HG02610 (cell line): Measurements from ENCODE around the gene SLC25A21.
"Not testable (repeated sequence)": the region's sequence is repeated elsewhere in the genome, so short reads cannot be mapped to it uniquely, and the experiment has no call there.

ENCODE experiments used
- ATAC-seq: cut with Tn5 transposase; IDR thresholded peaks from one replicate; pipeline ENCODE4 v1.9.1; 2021; ENCODE audit warnings: mild to moderate bottlenecking, moderate library complexity; ENCODE audit not compliant: unreplicated experiment

The SLC25A21 gene

DNA sequence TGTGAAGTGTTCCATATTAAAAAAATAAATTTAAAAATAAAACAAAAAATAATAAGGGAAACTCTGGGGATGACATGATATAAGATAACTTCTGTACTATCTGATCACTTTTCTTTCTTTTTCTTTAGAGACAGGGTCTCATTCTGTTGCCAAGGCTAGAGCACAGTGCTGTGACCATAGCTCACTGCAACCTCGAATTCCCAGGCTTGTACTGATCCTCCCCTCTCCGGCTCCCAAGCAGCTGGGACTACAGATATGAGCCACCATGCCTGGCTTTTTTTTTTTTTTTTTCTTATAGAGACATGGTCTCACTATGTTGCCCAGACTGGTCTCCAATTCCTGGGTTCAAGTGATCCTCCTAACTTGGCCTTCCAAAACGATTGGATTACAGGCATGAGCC lies 14.9 kb upstream of the SLC25A21 start:
- ATAC-seq = no peak

DNA sequence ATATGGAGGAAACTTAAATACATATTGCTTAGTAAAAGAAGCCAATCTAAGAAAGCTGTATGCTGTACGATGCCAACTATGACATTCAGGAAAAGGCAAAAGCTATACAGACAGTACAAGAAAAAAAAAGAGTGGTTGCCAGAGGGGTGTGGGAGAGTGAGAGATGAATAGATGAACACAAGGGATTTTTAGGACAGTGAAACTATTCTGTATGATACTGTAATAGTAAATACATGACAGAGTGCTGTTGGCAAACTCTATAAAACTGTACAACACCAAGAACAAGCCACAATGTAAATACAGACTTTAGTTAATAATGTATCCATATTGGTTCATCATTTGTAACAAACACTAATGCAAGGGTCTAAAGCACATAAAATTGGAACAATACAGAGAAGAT lies 14.5 kb upstream of the SLC25A21 start:
- ATAC-seq = no peak

DNA sequence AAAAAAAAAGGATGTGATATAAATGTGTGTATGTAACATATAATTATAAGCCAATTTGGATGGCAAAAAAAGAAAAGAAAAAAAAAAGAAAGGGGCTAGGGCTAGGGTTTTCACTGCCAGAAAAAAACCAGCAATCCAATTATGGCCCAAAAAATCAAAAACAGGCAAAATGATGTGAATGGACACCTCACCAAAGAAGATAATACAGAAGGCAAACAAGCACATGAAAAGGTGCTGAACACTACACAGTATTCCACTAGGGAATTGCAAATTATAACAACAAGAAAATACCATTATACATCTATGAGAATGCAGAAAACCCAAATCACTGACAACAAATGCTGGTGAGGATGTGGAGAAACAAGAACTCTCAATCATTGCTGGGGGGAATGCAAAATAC lies 13.3 kb upstream of the SLC25A21 start:
- ATAC-seq = no peak

DNA sequence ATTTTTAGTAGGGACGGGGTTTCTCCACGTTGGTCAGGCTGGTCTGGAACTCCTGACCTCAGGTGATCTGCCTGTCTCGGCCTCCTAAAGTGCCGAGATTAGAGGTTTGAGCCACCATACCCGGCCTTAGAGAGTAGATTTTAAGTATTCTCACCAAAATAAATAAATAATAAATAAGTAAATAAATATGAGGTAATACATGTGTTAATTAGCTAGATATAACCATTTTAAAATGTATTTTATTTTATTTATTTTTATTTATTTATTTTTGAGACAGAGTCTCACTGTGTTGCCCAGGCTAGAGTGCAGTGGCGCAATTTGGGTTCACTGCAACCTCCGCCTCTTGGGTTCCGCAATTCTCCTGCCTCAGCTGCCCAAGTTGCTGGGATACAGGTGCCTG lies 12.1 kb upstream of the SLC25A21 start:
- not testable (repeated sequence) for ATAC-seq

DNA sequence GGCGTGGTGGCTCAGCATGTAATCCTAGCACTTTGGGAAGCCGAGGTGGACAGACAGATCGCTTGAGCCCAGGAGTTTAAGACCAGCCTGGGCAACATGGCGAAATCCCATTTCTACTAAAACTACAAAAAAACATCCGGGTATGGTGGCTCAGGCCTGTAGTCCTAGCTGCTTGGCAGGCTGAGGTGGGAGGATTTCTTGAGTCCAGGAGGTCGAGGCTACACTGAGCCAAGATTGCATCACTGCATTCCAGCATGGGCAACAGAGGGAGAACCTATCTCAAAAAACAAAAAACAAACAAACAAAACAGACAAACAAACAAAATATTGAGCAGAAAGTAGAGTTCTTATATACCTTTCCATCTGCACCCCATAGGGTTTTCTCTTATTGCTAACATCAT lies 9.0 kb upstream of the SLC25A21 start:
- no peak for ATAC-seq

DNA sequence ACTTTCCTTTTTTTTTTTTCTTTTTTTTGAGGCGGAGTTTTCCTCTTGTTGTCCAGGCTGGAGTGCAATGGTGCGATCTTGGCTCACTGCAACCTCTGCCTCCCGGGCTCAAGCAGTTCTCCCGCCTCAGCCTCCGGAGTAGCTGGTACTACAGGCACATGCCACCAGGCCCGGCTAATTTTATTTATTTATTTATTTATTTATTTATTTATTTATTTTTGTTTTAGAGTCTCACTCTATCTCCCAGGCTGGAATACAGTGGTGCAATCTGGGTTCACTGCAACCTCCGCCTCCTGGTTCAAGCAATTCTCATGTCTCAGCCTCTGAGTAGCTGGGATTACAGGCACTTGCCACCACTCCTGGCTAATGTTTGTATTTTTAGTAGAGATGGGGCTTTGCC lies 8.5 kb upstream of the SLC25A21 start:
- not testable (repeated sequence) for ATAC-seq

DNA sequence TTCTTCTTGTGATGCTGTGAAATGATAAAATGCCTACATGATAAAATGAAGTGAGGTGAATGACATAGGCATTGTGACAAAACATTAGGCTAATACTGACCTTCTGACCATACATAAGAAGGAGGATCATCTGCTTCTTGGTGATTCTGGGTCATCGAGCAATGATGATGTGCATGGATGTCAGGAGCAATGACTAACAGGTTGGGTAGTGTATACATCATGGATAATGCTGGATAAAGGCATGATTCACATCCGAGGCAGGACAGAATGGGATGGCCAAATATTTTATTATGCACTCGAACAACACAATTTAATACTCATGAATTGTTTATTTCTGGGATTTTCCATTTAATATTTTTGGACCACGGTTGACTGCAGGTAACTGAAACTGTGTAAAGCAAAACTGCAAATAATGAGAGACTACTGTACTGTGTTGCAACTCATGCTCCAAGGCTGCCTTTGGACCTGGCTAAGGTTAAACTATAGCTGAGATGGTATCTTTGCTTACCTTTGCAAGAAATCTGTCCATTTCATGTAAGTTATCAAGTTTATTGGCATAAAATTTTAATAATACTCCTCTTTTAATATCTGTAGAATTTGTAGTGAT lies 7.6 kb upstream of the SLC25A21 start:
- no peak for ATAC-seq

DNA sequence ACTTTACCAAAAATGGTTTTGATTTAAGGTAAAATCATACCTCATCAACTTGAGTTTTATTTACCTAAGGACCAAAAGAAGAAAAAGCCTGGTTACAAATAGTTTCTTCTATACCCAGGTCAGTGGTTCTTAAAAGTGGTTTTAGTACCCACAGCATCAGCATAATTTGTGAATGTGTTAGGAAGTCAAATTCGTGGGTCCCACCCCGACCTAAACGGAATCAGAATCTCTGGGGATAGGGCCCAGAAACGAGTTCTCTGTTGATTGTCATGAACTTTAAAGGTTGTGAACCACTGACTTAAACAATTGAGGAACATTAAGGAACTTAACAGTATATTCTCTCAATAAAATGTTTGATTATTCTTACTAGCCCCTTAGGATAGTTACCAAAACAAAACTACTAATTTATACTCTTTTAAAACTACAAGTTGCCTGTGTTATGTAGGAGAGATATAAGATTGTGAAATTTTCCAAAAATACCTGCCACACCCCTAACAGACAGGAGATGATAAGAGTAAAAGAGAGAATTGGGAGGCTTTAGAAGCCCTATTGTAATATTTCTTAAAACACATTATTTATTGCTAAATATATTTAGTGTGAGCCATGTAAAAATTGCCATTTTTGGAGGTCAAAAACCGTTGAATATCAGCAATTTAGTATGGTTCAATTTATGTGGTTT lies 669 bp upstream of the SLC25A21 start:
- no peak for ATAC-seq

DNA sequence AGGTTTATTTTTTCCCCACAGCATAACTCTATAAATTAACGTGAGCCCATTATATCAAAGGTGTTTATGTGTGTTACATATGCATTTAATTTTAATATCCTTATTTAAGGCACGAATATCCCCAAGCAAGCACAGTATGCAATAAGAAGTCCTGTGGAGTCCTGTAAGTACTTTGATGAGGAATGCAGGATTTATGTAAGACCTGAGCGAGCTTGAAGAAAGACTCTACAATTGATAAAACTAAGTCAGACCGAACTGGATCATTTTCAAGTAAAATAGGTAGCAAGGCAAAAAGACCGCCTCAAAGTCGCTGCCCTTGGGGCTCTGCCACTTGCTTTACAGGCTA lies 755 bp downstream of the SLC25A21 start:
- no peak for ATAC-seq

DNA sequence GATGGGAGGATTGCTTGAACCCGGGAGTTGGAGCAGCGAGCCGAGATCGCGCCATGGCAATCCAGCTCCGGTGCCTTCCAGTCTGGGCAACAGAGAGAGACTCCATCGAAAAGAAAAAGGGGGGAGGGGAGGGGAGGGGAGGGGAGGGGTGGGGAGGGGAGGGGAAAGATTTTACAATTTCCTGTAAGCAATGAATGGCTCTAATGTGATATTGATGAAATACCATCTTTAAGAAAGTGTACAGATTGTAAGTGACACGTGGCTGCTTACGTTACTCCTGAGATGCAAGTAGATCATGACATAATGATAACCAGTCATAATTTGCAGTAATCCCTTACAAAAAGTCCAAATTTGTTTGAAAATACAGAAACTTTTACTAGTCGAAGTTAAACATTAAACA lies 1.4 kb downstream of the SLC25A21 start:
- no peak for ATAC-seq

DNA sequence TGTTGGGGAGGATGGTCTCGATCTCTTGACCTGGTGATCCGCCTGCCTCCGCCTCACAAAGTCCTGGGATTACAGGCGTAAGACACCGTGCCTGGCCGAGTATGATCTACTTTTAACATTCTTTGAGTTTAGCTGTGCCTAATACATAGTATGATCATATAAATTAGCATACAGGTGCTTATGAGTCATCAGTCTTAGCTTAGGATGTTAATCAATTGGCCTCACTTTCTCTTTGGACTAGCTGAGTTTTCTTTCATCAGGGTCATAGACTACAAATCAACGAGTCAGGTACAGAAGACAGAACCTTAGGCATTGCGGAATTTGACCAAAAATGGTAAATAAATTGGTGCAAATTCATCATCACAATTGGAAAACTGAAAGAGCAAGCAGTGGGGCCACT lies 2.2 kb downstream of the SLC25A21 start:
- ATAC-seq = no peak

DNA sequence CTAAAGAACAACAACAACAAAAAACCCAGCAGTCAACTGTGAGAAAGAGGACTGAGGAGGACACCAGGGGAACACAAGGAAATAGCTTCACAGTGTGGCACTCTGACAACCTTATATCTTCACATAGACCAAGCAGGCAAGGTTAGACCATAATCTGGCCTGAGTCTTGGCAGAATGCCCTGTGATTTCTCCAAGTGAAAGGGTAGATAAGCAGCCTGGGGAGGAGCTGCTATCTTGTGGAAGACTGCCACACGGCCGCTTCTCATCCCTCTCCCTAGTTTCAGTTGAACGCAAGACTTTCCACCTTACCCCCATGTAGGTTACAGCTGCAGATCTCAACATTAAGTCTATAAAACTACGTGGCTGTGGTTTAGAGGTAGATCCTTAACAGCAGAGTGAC lies 3.7 kb downstream of the SLC25A21 start:
- ATAC-seq = no peak

DNA sequence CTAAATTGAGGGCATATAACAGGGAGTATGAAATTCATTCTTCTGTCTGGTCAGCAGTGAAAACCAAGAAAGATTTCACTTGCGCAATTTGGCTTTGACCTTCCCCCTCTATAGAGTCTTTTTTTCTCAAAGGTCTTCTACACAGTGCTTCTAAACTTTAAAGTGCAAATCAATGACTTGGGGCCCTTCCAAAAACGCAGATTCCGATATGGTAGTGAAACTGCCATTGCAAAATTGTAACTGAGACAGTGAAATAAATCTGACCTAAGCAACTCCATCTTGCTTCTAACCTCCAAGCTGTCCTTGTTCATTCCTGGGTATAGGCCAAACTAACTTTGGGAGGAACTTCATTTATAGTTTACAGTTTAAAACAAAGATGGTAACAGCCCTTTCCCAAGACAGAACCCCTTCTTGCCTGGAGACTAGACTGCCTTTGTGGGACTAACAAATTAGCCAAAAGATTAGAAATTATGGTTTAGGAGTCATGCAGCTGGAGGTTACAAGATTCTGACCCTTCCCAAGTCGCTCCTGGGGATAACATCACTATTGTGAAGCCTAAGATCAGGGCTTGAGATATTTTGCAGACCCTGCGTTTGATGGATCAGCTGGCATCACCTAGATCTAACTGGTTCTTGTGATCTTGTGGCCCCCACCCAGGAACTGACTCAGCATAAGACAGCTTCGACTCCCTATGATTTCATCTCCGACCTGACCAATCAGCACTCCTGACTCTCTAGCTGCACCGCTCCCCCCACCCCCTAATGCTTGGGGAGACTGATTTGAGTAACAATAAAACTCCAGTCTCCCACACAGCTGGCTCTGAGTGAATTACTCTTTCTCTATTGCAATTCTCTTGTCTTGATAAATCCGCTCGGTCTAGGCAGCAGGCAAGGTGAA lies 5.0 kb downstream of the SLC25A21 start:
- ATAC-seq = no peak

DNA sequence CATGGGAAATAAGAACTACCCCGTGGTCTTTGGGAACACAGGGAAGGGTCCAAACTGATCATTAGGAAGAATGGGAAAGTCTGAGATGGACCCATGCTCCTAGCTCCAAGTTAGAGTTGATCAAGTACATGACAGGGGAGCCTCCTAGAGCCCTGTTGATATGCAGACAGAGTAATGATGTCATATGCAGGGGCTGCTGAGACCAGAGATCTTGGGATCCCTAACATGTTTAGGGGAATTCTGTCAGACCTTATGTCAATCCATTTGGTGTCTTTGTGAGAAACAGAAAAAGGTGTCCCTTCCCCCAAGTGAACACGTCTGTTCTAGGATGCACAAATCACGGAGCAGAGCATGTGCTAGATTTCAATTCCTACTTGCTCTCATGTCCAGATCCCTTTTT lies 6.6 kb downstream of the SLC25A21 start:
- no peak for ATAC-seq

DNA sequence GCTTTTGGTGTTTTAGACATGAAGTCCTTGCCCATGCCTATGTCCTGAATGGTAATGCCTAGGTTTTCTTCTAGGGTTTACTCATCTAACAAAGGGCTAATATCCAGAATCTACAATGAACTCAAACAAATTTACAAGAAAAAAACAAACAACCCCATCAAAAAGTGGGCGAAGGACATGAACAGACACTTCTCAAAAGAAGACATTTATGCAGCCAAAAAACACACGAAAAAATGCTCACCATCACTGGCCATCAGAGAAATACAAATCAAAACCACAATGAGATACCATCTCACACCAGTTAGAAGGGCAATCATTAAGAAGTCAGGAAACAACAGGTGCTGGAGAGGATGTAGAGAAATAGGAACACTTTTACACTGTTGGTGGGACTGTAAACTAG lies 10.1 kb downstream of the SLC25A21 start:
- not testable (repeated sequence) for ATAC-seq

DNA sequence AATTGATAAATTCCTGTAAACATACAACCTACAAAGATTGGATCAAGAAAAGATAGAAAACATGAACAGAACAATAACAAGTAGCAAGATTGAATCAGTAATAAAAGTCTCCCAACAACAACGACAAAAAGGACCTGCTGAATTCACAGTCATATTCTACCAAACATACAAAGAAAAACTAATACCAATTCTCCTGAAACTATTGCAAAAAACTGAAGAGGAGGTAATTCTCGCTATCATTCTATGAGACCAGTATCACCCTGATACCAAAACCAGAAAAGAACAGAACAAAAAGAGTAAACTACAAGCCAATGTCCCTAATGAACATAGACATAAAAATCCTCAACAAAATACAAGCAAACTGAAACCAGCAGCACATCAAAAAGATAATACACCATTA lies 14.4 kb downstream of the SLC25A21 start:
- no peak for ATAC-seq

DNA sequence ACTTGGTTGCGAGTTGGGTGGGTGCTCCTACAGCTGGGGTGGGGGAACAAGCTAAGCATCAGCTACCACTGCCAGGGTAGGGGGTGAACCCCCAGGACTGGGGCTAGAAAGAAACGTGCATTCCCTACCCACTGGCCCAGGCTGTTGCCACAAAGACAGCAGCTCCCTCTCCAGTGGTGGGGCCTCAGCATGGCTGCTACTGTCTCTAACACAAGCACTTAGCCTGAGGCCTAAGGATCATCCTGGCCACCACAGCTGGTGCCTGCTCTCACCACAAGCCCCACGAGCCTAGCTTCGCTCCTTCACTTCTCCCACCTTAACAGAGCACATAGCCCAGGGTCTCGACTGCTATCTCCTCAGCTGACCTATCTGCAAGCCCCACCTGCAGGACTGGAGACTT lies 18.9 kb downstream of the SLC25A21 start:
- no peak for ATAC-seq

DNA sequence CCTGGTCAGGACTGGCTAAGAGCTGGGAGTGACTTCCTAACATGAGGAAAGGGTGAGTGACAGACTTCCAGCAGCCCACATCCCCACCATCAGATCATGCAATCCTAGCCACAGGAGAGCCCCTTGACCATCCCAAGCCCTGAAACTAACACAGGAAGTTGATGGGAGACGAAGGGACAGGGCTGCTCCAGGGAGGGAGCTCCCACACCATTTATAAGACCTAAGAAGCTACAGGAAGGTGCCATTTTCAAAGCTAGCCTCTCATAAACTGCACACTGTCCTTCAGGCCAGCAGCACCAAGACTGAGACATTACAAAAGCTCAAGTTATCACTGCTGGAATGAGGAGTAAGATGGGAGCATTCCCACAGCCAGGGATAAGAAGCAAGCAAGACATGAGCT lies 19.4 kb downstream of the SLC25A21 start:
- no peak for ATAC-seq

DNA sequence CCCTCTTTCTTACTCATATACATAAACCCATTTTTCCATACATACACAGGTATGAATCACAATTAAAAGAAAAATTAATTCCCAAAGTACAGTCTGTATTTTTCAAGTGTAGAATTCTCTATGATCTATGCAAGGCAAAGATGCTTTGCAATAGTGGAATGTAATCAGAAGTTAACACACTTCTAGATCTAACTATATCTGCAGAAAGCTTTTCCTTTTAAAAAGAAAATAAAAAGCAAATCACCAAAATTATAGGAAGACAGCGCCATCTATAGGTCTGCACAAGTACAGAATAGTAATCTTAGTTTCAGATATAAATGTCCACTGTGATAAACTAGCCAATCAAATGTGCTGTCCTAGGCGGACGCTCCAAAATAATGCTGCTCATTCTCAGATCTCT lies 22.0 kb downstream of the SLC25A21 start:
- ATAC-seq = no peak

DNA sequence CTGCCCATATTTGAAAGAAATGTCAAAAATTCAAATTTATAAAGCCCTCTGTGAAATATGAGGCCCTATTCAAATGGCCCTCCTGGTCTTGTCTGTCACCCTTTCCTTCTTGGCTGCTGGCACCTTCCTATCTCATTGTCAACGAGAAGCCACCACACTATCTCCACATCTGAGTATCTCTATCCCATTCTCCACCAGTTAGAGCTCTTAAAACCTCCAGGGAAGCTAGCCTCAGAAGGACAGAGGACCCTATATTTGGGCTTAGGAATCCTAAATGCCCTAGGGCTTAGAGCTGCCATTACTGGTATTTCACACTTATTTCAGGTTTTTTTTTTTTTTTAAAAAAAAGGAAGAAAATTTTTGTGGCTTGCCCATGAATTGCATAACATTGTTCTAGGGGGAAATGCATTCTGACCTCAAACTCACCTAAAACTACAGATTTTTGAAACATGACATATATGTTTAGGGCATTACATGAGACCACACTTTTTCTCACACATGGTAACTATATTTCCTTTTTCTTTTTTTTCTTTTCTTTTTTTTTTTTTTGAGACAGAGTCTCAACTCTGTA lies 25.0 kb downstream of the SLC25A21 start:
- ATAC-seq = no peak

DNA sequence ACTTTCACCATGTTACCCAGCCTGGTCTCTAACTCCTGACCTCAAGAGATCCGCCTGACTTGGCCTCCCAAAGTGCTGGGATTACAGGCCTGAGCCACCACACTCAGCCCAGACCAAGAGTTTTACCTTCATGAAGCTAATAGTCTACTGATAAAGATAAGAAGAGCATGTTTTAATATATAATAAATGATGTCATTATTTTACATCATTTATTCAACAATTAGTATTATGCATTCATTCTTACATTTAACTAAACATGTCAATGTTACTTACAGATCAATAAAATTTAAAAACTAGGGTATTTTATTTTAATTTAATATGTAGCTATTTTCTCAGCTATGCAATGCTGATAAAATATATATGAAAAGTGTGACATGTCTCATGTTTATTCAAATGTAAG lies 26.0 kb downstream of the SLC25A21 start:
- ATAC-seq = not testable (repeated sequence)

DNA sequence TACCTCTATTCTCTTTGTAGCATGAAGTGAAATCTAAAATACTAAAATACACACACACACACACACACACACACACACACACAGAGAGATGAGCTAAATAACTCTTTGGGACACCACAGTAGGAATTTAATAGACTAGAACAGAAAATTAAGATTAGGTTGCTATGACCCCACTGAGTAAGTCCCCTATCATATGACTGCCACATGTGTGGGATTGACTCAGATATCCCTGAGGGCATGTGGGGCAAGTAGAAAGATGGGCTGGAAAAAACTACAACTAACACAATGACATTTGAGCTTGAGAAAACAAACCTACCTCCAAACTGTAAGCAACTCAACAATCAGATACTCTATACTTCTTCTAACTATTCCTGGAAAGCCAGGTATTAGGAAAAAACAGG lies 27.0 kb downstream of the SLC25A21 start:
- no peak for ATAC-seq
